ENCODE data around the gene FLNA. TPM values are rescaled to one million over a fixed set of nuclear protein-coding genes. Genes with fewer than 3 reads are reported as not detected.
"Not testable (repeated sequence)": the region's sequence is repeated elsewhere in the genome, so short reads cannot be mapped to it uniquely, and the experiment has no call there.

The FLNA gene
- polyA plus RNA-seq, 1 experiment, result 605 TPM

DNA sequence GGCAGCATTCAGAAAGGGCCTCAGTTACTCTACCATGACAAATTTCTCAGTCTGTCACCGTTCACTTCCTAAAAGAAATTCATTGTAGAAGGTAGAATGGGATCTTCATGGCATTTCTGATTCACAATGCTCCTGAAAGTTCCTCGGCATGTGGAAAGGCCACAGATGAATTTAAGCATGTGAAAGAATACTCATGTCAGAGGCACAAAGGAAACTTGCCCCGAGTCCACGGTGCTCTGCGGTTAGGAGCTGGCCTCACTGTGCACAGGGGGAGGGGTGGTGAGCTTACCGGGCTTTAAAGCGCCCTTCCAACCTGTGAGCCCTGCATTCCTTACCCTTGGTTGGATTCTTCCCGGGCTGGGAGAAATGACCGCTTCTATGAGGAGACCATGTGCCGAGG lies 69.6 kb downstream of the FLNA start:
- ChIA-PET POLR2A (no interaction called here), CTCF (no interaction called here)
- Histone ChIP-seq H3K27ac (ENCODE audit: low read depth, low read length) (no peak overlapping the region), H3K9me3 (ENCODE audit: control insufficient read depth, insufficient read depth, low read length) (no peaks in the 10 kb centered on the region), H3K27me3 (ENCODE audit: control insufficient read depth, insufficient read depth, low read length) (peaks cover 4% of the 10 kb centered on the region), H3K4me3 (ENCODE audit: low read depth, low read length) (no peak overlapping the region)
- TF ChIP-seq, protein P1, sequence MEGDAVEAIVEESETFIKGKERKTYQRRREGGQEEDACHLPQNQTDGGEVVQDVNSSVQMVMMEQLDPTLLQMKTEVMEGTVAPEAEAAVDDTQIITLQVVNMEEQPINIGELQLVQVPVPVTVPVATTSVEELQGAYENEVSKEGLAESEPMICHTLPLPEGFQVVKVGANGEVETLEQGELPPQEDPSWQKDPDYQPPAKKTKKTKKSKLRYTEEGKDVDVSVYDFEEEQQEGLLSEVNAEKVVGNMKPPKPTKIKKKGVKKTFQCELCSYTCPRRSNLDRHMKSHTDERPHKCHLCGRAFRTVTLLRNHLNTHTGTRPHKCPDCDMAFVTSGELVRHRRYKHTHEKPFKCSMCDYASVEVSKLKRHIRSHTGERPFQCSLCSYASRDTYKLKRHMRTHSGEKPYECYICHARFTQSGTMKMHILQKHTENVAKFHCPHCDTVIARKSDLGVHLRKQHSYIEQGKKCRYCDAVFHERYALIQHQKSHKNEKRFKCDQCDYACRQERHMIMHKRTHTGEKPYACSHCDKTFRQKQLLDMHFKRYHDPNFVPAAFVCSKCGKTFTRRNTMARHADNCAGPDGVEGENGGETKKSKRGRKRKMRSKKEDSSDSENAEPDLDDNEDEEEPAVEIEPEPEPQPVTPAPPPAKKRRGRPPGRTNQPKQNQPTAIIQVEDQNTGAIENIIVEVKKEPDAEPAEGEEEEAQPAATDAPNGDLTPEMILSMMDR (IDR thresholded peaks at IDR 0.05; ENCODE audit: low read depth, low read length), result no peak
- DNase-seq (ENCODE audit: low read depth, low spot score), result no peak

DNA sequence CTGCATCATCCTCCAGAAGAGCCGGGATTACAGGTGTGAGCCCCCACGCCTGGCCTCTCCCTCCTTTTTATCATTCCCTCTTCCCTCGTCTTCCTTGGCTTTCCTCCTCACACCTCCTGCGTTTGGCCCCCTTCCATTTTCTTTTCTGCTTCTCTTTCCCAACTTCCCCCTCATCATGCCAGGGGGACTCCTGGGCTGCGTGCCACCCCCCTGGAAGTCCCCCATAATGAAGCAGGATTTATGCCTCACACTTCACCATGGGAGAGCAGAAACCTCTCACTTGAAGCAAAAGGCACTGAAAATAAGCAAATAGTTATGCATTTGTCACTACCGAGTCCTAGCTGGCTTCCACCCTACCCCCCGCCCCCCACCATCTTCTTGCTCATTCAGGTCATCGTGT lies 71.0 kb downstream of the FLNA start:
- no peak for DNase-seq (ENCODE audit: low read depth, low spot score)
- CTCF ChIA-PET, result no interaction called here
- TF ChIP-seq, protein P1 (IDR thresholded peaks at IDR 0.05; ENCODE audit: low read depth, low read length), result no peak

DNA sequence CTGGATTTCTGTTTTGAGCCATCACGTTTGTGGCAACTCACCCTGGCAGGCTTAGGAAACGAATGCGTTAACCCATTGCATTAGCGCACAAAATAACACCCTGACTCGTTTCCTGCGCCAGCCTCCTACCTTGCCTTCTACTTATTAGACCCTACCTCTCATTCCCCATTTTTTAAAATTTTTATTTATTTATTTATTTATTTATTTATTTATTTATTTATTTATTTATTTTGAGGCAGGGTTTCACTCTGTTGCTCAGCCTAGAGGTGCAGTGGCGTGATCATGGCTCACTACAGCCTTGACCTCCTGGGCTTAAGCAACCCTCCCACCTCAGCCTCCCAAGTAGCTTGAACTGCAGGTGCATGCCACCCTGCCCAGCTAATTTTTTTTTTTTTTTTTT lies 71.4 kb downstream of the FLNA start:
- H3K27ac ChIP-seq (ENCODE audit: low read depth, low read length); H3K4me3 ChIP-seq (ENCODE audit: low read depth, low read length); H3K27me3 ChIP-seq (ENCODE audit: control insufficient read depth, insufficient read depth, low read length); CTCF ChIA-PET; DNase-seq (ENCODE audit: low read depth, low spot score); H3K9me3 ChIP-seq (ENCODE audit: control insufficient read depth, insufficient read depth, low read length); POLR2A ChIA-PET: not testable (repeated sequence)

More for the DNA sequence above, 71.0 kb downstream of the FLNA start:
- H3K27me3 ChIP-seq (ENCODE audit: control insufficient read depth, insufficient read depth, low read length), result peaks cover 4% of the 10 kb centered on the region
- H3K27ac ChIP-seq (ENCODE audit: low read depth, low read length), result no peak overlapping the region
- no peaks in the 10 kb centered on the region for H3K9me3 ChIP-seq (ENCODE audit: control insufficient read depth, insufficient read depth, low read length)
- POLR2A ChIA-PET, result no interaction called here
- H3K4me3 ChIP-seq (ENCODE audit: low read depth, low read length), result no peak overlapping the region

GRCh38 chrX:154300816-154301215 lies 73.6 kb downstream of the FLNA start:
- POLR2A ChIA-PET, result no interaction called here
- peaks cover 4% of the 10 kb centered on the region for H3K27me3 ChIP-seq (ENCODE audit: control insufficient read depth, insufficient read depth, low read length)
- TF ChIP-seq, protein P1 (IDR thresholded peaks at IDR 0.05; ENCODE audit: low read depth, low read length), result no peak
- no peak overlapping the region for H3K27ac ChIP-seq (ENCODE audit: low read depth, low read length)
- no peaks in the 10 kb centered on the region; the same call in 1 of the 2 replicates for H3K9me3 ChIP-seq (ENCODE audit: control insufficient read depth, insufficient read depth, low read length)
- DNase-seq (ENCODE audit: low read depth, low spot score), result no peak
- CTCF ChIA-PET, result no interaction called here
- H3K4me3 ChIP-seq (ENCODE audit: low read depth, low read length), result no peak overlapping the region

Small RNAs within 50 kb of the gene (small RNA-seq; reads per million reads assigned to genes)
- gene SNORA70 (ENCODE audit: insufficient read length, low read depth), result not detected

Other genes with a start within 250 kb of the FLNA start
- not detected in 2 replicates for gene OPN1LW, start 230.4 kb downstream of the FLNA start, polyA plus RNA-seq (2011; rRNA removed)
- gene OPN1MW, start 192.0 kb downstream of the FLNA start, polyA plus RNA-seq (2011; rRNA removed), result not detected in 2 replicates
- not detected in 2 replicates for gene OPN1MW2, start 154.9 kb downstream of the FLNA start, polyA plus RNA-seq (2011; rRNA removed)
- gene OPN1MW3, start 117.1 kb downstream of the FLNA start, polyA plus RNA-seq (2011; rRNA removed), result not detected in 2 replicates
- not detected in 2 replicates for gene TEX28, start 79.5 kb downstream of the FLNA start, polyA plus RNA-seq (2011; rRNA removed)
- not detected in 2 replicates for gene TKTL1, start 78.8 kb downstream of the FLNA start, polyA plus RNA-seq (2011; rRNA removed)
- gene EMD, start 4.7 kb upstream of the FLNA start, polyA plus RNA-seq (2011; rRNA removed), result 30.2 and 30.8 TPM in 2 replicates
- 3,912 and 4,828 TPM in 2 replicates for gene RPL10, start 23.7 kb upstream of the FLNA start, polyA plus RNA-seq (2011; rRNA removed)
- gene DNASE1L1, start 34.6 kb upstream of the FLNA start, polyA plus RNA-seq (2011; rRNA removed), result 25.7 and 36.6 TPM in 2 replicates
- gene TAFAZZIN, start 36.9 kb upstream of the FLNA start, polyA plus RNA-seq (2011; rRNA removed), result 13.0 and 15.3 TPM in 2 replicates
- gene ATP6AP1, start 54.0 kb upstream of the FLNA start, polyA plus RNA-seq (2011; rRNA removed), result 65.0 and 79.7 TPM in 2 replicates
- 149 and 154 TPM in 2 replicates for gene GDI1, start 62.5 kb upstream of the FLNA start, polyA plus RNA-seq (2011; rRNA removed)
- gene FAM50A, start 69.5 kb upstream of the FLNA start, polyA plus RNA-seq (2011; rRNA removed), result 69.0 and 79.5 TPM in 2 replicates
- 20.5 and 28.1 TPM in 2 replicates for gene PLXNA3, start 83.6 kb upstream of the FLNA start, polyA plus RNA-seq (2011; rRNA removed)
- 9.3 and 13.2 TPM in 2 replicates for gene LAGE3, start 104.6 kb upstream of the FLNA start, polyA plus RNA-seq (2011; rRNA removed)
- gene UBL4A, start 112.0 kb upstream of the FLNA start, polyA plus RNA-seq (2011; rRNA removed), result 17.4 and 20.5 TPM in 2 replicates
- gene SLC10A3, start 116.0 kb upstream of the FLNA start, polyA plus RNA-seq (2011; rRNA removed), result 10.1 and 13.8 TPM in 2 replicates
- gene FAM3A, start 141.6 kb upstream of the FLNA start, polyA plus RNA-seq (2011; rRNA removed), result 15.5 and 19.5 TPM in 2 replicates
- gene G6PD, start 172.2 kb upstream of the FLNA start, polyA plus RNA-seq (2011; rRNA removed), result 172 and 244 TPM in 2 replicates
- gene IKBKG, start 173.0 kb upstream of the FLNA start, polyA plus RNA-seq (2011; rRNA removed), result 25.1 and 35.8 TPM in 2 replicates
- not detected in 2 replicates for gene CTAG1A, start 210.5 kb upstream of the FLNA start, polyA plus RNA-seq (2011; rRNA removed)
- not detected in 2 replicates for gene CTAG1B, start 244.6 kb upstream of the FLNA start, polyA plus RNA-seq (2011; rRNA removed)